H54 (cell line): ENCODE measurements around the gene PNISR.

Experiments
- DNase-seq: peaks from one replicate; pipeline ENCODE4 v3.0.0; 2011; ENCODE audit warnings: low spot score, mixed read lengths; ENCODE audit not compliant: insufficient read length
- FAIRE-seq: peaks from 3 replicates; lab custom pipeline; 2011; peaks lifted over from hg19 to GRCh38; lab: Jason Lieb, UNC
- POLR2A ChIP-seq: IDR thresholded peaks from 2 replicates; pipeline ENCODE4 v1.6.1; 2011; ENCODE audit warnings: low read depth, mild to moderate bottlenecking, low read length

PNISR gene

DNA sequence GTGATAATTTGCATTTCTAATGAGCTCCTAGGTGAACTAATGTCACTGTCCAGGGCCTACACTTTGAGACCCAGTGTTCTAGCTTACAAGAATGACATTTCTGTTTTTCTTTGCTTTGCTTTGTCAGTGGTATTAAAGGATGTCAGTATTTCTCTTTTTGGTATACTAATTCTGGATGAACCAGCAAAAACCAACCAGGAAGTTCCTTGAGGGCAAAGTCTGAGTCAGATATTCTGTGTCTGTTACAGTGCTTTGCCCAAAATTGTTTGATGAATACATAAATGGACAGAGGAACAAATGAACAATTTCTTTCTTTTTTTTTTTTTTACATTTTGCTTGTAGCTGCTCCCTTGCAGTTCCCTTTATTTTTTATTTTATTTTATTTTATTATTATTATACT is 46.5 kb downstream of the PNISR start:
- DNase-seq (no peak), FAIRE-seq (no peak)
- no peak for TF ChIP-seq POLR2A

DNA sequence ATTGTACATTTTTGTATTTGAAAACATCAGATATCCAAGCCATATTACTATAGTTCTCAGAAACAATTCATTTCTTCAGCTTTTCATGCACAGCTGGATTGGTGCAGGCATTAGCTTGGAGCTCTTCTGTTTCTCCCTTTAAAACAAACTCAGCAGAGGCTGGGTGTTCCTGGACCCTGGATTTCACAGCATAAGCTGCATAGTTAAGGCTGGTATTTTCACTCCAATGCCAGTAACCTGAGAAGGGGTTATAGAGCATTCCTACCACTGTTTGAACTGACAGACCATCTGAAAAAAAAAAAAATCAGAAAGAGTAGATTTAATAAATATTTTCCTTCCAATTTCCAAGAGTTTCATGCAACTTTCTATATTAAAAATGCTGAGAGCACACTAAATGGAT is 55.6 kb downstream of the PNISR start:
- DNase-seq (no peak), FAIRE-seq (no peak)
- no peak for TF ChIP-seq POLR2A

DNA sequence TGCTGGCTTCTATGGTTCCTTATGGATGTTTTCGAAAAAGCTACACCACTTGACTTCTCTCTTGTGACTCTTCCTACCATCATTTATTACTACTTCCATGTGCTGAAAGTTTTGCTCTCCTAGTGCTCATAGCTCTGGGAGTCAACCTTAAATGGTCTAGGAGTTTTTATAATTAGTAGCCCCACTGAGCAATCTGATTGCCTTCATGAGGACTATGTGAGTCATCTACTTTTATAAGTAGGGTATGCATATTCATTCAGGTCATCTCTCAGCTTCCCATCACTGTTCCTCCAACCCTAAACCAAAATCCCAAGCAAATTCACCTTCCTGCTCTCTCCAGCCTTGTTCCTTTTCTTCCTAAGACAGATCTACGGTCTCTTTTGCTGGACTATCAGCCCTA is 58.3 kb downstream of the PNISR start:
- DNase-seq (no peak), FAIRE-seq (no peak)
- no peak for TF ChIP-seq POLR2A

DNA sequence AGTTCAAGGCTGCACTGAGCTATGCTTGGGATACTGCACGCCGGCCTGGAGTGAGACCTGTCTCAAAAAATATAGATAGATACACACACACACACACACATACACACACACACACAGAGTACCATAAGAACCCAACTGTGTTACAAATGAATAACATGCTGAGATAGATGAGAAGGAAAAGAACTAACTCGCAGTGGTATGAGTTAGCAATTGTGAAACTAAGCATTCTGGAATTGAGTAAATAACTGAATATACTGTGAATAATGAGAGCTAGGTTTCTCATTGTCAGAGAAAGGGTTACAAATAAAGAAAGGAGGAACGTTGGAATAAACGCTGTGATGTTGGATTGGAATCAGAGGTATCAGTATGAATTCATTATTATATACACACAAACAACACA is 61.1 kb downstream of the PNISR start:
- DNase-seq (no peak), FAIRE-seq (no peak)
- no peak for TF ChIP-seq POLR2A

DNA sequence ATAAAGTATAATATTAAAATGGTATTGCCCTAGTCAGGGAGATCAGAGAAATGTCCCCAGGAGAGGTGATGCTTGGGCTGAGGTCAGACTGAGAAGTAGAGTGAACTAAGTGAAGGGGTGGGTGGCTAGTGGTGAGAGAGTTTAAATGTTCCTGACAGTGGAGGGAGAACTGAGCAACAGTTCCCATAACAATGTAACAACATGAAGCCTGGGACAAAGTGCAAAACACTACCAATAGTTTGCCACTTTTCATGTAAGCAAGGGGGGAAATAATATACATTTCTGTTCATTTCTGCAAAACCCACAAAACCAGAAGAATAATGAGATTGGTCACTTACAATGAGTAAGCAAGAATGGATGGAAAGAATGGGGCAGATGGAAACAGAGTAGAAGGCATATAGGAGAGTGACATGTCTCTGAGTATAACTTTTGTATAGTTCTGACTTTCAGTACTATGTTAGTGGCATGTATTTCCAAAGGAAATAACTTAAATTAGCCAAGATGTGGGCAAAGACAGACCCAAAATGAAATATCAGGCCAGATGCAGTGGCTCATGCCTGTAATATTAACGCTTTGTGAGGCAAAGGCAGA is 62.3 kb downstream of the PNISR start:
- TF ChIP-seq POLR2A: no peak
- DNase-seq (no peak), FAIRE-seq (no peak)

DNA sequence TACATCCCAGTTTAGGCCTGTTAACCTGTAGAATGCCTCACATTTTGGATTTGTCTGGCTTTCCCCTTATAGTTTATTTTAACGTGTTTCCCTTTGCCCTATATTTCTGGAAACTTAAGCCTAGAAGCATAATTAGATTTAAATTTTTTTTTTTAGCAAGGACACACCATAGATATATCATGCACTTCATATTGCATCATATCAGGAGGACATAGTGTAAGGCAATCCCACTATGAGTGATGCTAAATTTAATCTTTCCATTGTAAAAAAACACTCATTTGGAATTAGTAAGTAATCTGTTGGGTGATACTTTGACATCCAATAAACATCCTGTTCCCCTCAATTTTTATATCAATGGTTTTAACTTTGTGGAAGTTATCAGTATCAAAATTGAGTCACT is 65.3 kb downstream of the PNISR start:
- DNase-seq (no peak), FAIRE-seq (no peak)
- TF ChIP-seq POLR2A: no peak

DNA sequence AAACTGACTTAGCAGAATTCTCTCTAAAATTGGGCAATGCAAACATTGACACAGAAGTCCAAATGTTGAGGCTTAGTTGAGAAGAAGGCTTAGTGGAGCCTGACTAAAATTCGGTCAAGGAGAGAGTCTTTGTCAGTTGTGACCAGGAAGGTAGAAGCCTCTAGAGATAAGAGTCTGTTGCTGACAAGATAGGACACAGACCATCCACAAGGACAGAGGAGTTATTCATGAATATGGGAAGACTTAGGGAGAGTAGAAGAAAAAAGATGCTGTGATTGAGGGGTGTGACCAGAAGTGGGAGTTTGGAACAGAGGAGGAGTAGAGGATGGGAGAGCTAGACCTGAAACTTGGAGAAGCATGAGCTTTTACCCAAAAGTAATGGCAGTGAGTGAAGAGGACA is 68.5 kb downstream of the PNISR start:
- no peak for FAIRE-seq
- no peak for DNase-seq
- no peak for TF ChIP-seq POLR2A

DNA sequence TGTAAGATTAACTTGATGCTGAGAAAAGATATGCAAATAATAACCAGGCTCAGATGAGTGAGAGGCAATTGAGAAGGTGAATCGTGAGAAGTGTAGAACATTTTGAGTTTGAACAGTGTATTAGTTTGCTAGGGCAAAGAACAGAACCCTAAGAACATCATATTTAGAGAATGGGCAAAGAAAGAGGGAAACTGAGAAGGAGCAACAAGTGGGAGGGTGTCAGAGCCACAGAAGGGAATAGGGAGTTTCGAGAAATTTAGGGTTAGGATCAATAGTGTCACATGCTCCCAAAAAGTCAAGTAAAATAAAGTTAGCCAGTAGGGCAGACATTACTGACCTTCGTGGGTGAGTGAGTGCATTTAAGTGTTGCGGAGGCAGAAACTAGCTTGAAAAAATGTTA is 70.1 kb downstream of the PNISR start:
- DNase-seq: no peak
- no peak for TF ChIP-seq POLR2A
- FAIRE-seq: no peak

DNA sequence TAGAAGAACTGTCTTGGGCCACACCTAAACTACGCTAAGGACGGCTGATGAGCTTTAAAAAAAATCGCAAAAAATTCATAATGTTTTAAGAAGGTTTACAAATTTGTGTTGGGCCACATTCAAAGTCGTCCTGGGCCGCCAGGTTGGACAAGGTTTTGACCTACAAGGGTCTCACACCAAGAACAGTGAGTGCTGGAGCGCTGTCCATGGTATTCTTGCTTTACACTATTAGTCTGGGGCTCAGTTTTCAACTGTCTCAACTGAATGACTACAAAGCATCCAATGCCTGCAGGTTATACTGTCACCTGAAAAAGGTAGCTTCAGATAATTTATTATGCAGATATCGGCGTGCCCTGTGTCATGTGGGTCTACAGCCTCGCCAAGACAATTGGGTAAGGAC is 72.0 kb downstream of the PNISR start:
- no peak for FAIRE-seq
- DNase-seq: no peak
- TF ChIP-seq POLR2A: no peak

DNA sequence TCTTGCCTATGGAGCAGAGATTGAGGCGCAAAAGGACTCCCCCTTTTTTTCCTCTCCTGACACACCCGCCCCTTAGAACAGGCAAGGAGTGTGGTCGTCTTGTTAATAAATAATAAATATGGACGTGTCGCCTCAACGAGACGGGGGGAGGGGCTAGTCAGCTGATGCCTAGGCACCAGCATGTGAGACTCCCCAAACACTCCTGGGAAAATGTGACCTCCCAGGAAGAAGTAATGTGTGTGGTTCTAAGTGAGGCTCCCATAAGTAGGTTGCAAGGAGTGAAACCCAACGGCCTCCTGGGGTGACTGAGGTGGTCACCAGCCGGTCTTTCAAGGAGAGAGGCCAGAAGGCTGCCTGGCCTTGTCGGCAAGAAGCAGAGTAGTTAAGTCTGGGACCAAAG is 74.5 kb downstream of the PNISR start:
- TF ChIP-seq POLR2A: no peak
- no peak for FAIRE-seq
- DNase-seq: no peak

DNA sequence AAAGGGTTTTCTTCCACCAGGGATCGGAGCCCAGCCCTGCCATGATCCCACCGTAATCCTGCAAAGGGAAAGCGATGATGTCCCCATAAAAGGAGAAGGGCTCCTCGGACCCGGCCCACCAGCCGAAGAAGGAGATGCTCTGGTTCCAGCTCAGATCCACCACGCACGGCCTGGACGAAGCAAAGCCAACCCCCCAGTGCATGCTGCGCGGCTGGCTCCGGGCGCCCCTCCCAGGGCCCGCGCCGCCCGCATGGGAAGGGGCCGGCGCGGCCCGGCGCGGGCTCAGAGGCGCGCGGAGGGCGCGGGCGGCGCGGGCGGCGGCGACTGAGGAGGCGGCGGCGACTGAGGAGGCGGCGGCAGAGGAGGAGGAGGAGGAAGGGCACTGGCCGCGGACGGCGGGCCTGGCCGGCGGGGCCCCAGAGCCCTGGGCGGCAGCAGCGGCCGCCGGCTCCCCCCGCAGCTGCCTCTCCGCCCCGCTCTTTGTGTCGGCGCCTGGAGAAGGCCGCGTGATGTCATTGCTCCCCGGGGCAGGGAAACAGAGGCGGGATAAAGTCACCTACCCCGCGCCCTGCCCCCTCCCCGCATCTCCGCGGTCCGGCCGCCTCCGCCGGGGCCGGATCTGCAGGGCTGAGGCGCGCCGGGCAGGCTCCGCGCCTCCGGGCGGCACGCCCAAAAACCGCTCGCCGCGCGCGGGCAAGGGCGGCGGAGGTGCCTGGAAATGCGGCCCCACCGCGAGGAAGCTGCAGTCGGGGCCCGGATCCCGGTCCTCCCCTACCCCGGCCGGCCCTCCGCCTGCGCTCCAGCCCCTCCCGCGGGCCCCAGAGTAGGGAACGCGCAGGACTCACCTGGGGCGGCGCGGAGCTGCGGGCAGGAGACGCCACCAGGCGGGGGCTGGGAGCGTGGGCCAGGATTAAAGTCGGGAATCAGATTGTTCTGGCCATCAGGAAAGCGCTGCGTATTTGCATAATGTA is 75.7 kb downstream of the PNISR start, which contains the start of gene FAXC:
TSS of gene FAXC (minus strand) at position 504 of the 971 bp plus-strand sequence. CDS start at position 202, 302 bp downstream.
- no peak for FAIRE-seq
- TF ChIP-seq POLR2A: peak; percentile 24; the same call in 1 of the 2 replicates
- DNase-seq: peak; percentile 22

DNA sequence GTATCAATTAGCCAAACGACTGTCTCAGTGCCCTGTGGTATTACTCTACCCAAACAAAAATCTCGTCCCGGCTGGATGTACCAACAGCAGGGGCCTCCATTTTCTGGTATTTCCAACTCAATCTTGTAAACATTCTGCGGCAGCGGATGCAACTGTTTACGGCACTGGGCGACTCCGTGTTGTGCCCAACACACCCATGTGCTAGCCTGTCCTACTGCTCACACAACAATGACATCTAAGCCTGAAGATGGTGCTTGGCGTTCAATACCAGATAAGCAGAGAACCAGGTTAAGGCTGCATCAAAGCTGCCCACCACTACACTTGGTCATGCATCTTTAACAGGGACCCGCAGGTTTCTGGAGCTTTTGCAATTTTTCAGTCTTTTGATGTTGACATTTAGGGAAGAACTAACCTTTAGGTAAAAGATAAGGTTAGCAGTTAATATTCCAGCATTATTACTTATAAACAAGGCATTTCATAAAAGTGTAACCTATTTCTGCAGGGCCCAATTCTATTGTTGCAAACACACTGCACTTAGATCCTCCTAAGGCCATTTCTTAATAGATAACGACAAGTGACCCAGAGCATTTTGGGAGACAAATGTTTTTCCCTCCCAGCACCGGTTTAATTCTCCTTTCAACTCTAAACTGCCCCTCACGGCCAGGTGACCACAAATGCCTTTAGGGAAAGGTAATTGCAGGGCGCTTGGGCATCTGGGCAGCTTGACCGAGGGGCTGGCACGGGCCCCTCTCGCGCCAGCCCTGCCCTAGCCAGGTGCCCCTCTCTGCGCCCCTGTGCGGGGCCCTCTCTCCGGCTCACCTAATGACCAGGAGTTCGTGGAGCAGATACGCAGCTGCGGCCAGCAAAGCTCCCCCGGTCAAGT is 76.6 kb downstream of the PNISR start:
- DNase-seq (no peak), FAIRE-seq (no peak)
- TF ChIP-seq POLR2A: no peak
